Peyer's patch (tissue), 4 donors: Measurements from ENCODE around the gene EFL1.

Experiments used
- CTCF ChIP-seq, 6 experiments: fragments of 450-650 bp in 4 of 6; fragments of 200-600 bp in 2 of 6; sonication (generic) in 1 of 6; IDR thresholded peaks; one replicate each; pipeline ENCODE4 v1.5.1; 2017 to 2019; ENCODE audit warnings: antibody characterized with exemption in 6 of 6, mild to moderate bottlenecking in 3 of 6, moderate library complexity in 1 of 6
- POLR2A ChIP-seq, 2 donors: fragments of 450-650 bp; IDR thresholded peaks; one replicate each; pipeline ENCODE4 v1.5.1; 2017; ENCODE audit warnings: antibody characterized with exemption in 2 of 2, mild to moderate bottlenecking in 2 of 2, moderate library complexity in 2 of 2

DNA sequence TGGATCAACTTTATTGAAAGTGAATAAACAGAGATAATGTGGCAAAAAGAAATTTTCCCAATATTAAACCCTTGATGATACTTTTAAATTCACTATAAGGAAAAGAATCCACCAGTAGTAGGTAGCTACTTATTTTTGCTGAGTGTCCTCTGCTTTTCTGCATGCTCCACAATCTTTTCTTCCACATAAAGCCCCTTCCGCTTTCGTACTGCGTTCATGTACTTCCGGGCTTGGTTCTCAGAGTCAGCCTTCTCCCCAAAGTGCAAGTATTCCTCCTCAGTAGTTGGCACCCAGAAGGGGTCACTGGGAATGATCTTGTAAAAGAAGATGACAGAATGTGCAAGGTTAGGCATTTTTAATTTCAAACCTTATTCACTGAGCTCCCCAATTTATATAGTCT is 132.3 kb downstream of the EFL1 start:
- TF ChIP-seq CTCF (IDR thresholded peaks at IDR 0.05) = no peak
- no peak for TF ChIP-seq POLR2A (IDR thresholded peaks at IDR 0.05)
